HEK293 (cell line): ENCODE results near the gene METTL26.

Experiments
- EGR2 ChIP-seq: fragments of 450-650 bp; formaldehyde crosslinking; IDR thresholded peaks from 2 replicates; pipeline ENCODE4 v1.5.1; 2016; ENCODE audit warnings: low read depth, missing biosample characterization, missing genetic modification characterization
- GFI1B ChIP-seq: fragments of 450-650 bp; formaldehyde crosslinking; IDR thresholded peaks from 2 replicates; pipeline ENCODE4 v1.5.1; 2016; ENCODE audit warnings: missing biosample characterization, missing genetic modification characterization
- GLI4 ChIP-seq: fragments of 450-650 bp; formaldehyde crosslinking; IDR thresholded peaks from 2 replicates; pipeline ENCODE4 v1.5.1; 2016; ENCODE audit warnings: missing biosample characterization, missing genetic modification characterization
- KLF1 ChIP-seq: fragments of 450-650 bp; formaldehyde crosslinking; IDR thresholded peaks from 2 replicates; pipeline ENCODE4 v1.5.1; 2016; ENCODE audit warnings: missing biosample characterization, missing genetic modification characterization
- KLF7 ChIP-seq: fragments of 450-650 bp; formaldehyde crosslinking; IDR thresholded peaks from 2 replicates; pipeline ENCODE4 v1.5.1; 2016; ENCODE audit warnings: missing biosample characterization, missing genetic modification characterization, borderline replicate concordance
- KLF9 ChIP-seq: fragments of 450-650 bp; formaldehyde crosslinking; IDR thresholded peaks from 2 replicates; pipeline ENCODE4 v1.5.1; 2016; ENCODE audit warnings: missing biosample characterization, missing genetic modification characterization, low read depth
- SP2 ChIP-seq: fragments of 450-650 bp; formaldehyde crosslinking; IDR thresholded peaks from 2 replicates; pipeline ENCODE4 v1.5.1; 2016; ENCODE audit warnings: missing biosample characterization, missing genetic modification characterization
- SP7 ChIP-seq: fragments of 450-650 bp; formaldehyde crosslinking; IDR thresholded peaks from 2 replicates; pipeline ENCODE4 v1.5.1; 2016; ENCODE audit warnings: missing biosample characterization, missing genetic modification characterization
- ZBTB21 ChIP-seq: fragments of 450-650 bp; formaldehyde crosslinking; IDR thresholded peaks from 2 replicates; pipeline ENCODE4 v1.5.1; 2017; ENCODE audit warnings: missing biosample characterization, missing genetic modification characterization
- ZIC2 ChIP-seq: fragments of 450-650 bp; formaldehyde crosslinking; IDR thresholded peaks from 2 replicates; pipeline ENCODE4 v1.5.1; 2016; ENCODE audit warnings: missing biosample characterization, missing genetic modification characterization
- ZNF112 ChIP-seq: fragments of 450-650 bp; formaldehyde crosslinking; IDR thresholded peaks from 2 replicates; pipeline ENCODE4 v1.5.0; 2017; ENCODE audit warnings: missing biosample characterization, missing genetic modification characterization
- ZNF121 ChIP-seq: fragments of 450-650 bp; formaldehyde crosslinking; IDR thresholded peaks from 2 replicates; pipeline ENCODE4 v1.5.1; 2016; ENCODE audit warnings: missing biosample characterization, missing genetic modification characterization
- ZNF280D ChIP-seq: fragments of 450-650 bp; formaldehyde crosslinking; IDR thresholded peaks from 2 replicates; pipeline ENCODE4 v1.5.1; 2016; ENCODE audit warnings: missing biosample characterization, missing genetic modification characterization
- ZNF341 ChIP-seq: fragments of 450-650 bp; formaldehyde crosslinking; IDR thresholded peaks from 2 replicates; pipeline ENCODE4; 2016; ENCODE audit warnings: low read depth, missing biosample characterization, missing genetic modification characterization
- ZNF398 ChIP-seq: fragments of 450-650 bp; formaldehyde crosslinking; IDR thresholded peaks from 2 replicates; pipeline ENCODE4 v1.5.1; 2017; ENCODE audit warnings: missing biosample characterization, missing genetic modification characterization
- ZNF654 ChIP-seq: fragments of 450-650 bp; formaldehyde crosslinking; IDR thresholded peaks from 2 replicates; pipeline ENCODE4 v1.5.1; 2016; ENCODE audit warnings: low read depth, missing biosample characterization, missing genetic modification characterization
- ZNF747 ChIP-seq: fragments of 450-650 bp; formaldehyde crosslinking; IDR thresholded peaks from 2 replicates; pipeline ENCODE4 v1.5.1; 2016; ENCODE audit warnings: missing biosample characterization, missing genetic modification characterization
- ZNF843 ChIP-seq: fragments of 450-650 bp; formaldehyde crosslinking; IDR thresholded peaks from 2 replicates; pipeline ENCODE4 v1.5.1; 2016; ENCODE audit warnings: missing biosample characterization, missing genetic modification characterization
- ZSCAN16 ChIP-seq: fragments of 450-650 bp; formaldehyde crosslinking; IDR thresholded peaks from 2 replicates; pipeline ENCODE4 v1.5.1; 2016; ENCODE audit warnings: missing biosample characterization, missing genetic modification characterization
- ZSCAN30 ChIP-seq: fragments of 450-650 bp; IDR thresholded peaks from 2 replicates; pipeline ENCODE4 v1.5.1; 2018; ENCODE audit warnings: missing biosample characterization, mild to moderate bottlenecking, missing genetic modification characterization, moderate library complexity
- TF ChIP-seq, protein P1 (sequence below): fragments of 450-650 bp; formaldehyde crosslinking; IDR thresholded peaks from 2 replicates; pipeline ENCODE4 v1.5.1; 2016; ENCODE audit warnings: missing biosample characterization, missing genetic modification characterization
- TF ChIP-seq, protein P2 (sequence below): fragments of 450-650 bp; formaldehyde crosslinking; IDR thresholded peaks from 2 replicates; pipeline ENCODE4 v1.5.1; 2016; ENCODE audit warnings: missing biosample characterization, missing genetic modification characterization
- TF ChIP-seq, protein P3 (sequence below): fragments of 450-650 bp; formaldehyde crosslinking; IDR thresholded peaks from 2 replicates; pipeline ENCODE4 v1.5.1; 2016; ENCODE audit warnings: missing biosample characterization, missing genetic modification characterization, borderline replicate concordance

METTL26 gene

GRCh38 chr16:683396-684070 is 47.4 kb upstream of the METTL26 start (continued):
- 0 out of 2 replicates have a peak, but pooled peaks have one; percentile 51 for TF ChIP-seq KLF7 (tag by site-specific recombination)
- no peak for TF ChIP-seq ZNF112 (tag by site-specific recombination)
- peak; percentile 42; the same call in 1 of the 2 replicates for TF ChIP-seq ZNF843 (tag by site-specific recombination)
- TF ChIP-seq EGR2 (tag by site-specific recombination), result peak; percentile 82; the same call in 1 of the 2 replicates
- peak; percentile 68; the same call in 1 of the 2 replicates for TF ChIP-seq ZSCAN16 (tag by site-specific recombination)
- peak; percentile 70 for TF ChIP-seq ZNF341 (tag by site-specific recombination)
- peak; percentile 81 for TF ChIP-seq KLF1 (tag by site-specific recombination)
- peak; percentile 42; the same call in 1 of the 2 replicates for TF ChIP-seq ZNF398 (tag by site-specific recombination)
- peak; percentile 77 for TF ChIP-seq KLF9 (tag by site-specific recombination)
- no peak for TF ChIP-seq ZBTB21 (tag by site-specific recombination)
- peak; percentile 71; the same call in 1 of the 2 replicates for TF ChIP-seq ZNF121
- no peak for TF ChIP-seq ZNF280D (tag by site-specific recombination)
- TF ChIP-seq ZNF654 (tag by site-specific recombination), result no peak
- no peak; the same call in 1 of the 2 replicates for TF ChIP-seq GLI4 (tag by site-specific recombination)
- TF ChIP-seq, protein P1, sequence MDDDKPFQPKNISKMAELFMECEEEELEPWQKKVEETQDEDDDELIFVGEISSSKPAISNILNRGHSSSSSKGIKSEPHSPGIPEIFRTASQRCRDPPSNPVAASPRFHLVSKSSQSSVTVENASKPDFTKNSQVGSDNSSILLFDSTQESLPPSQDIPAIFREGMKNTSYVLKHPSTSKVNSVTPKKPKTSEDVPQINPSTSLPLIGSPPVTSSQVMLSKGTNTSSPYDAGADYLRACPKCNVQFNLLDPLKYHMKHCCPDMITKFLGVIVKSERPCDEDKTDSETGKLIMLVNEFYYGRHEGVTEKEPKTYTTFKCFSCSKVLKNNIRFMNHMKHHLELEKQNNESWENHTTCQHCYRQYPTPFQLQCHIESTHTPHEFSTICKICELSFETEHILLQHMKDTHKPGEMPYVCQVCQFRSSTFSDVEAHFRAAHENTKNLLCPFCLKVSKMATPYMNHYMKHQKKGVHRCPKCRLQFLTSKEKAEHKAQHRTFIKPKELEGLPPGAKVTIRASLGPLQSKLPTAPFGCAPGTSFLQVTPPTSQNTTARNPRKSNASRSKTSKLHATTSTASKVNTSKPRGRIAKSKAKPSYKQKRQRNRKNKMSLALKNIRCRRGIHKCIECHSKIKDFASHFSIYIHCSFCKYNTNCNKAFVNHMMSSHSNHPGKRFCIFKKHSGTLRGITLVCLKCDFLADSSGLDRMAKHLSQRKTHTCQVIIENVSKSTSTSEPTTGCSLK (tag by site-specific recombination), result no peak
- TF ChIP-seq, protein P2, sequence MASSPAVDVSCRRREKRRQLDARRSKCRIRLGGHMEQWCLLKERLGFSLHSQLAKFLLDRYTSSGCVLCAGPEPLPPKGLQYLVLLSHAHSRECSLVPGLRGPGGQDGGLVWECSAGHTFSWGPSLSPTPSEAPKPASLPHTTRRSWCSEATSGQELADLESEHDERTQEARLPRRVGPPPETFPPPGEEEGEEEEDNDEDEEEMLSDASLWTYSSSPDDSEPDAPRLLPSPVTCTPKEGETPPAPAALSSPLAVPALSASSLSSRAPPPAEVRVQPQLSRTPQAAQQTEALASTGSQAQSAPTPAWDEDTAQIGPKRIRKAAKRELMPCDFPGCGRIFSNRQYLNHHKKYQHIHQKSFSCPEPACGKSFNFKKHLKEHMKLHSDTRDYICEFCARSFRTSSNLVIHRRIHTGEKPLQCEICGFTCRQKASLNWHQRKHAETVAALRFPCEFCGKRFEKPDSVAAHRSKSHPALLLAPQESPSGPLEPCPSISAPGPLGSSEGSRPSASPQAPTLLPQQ (tag by site-specific recombination), result peak; percentile 89
- TF ChIP-seq GFI1B (tag by site-specific recombination), result peak; percentile 4; the same call in 1 of the 2 replicates
- TF ChIP-seq ZIC2, result no peak; the same call in 1 of the 2 replicates
- TF ChIP-seq, protein P3, sequence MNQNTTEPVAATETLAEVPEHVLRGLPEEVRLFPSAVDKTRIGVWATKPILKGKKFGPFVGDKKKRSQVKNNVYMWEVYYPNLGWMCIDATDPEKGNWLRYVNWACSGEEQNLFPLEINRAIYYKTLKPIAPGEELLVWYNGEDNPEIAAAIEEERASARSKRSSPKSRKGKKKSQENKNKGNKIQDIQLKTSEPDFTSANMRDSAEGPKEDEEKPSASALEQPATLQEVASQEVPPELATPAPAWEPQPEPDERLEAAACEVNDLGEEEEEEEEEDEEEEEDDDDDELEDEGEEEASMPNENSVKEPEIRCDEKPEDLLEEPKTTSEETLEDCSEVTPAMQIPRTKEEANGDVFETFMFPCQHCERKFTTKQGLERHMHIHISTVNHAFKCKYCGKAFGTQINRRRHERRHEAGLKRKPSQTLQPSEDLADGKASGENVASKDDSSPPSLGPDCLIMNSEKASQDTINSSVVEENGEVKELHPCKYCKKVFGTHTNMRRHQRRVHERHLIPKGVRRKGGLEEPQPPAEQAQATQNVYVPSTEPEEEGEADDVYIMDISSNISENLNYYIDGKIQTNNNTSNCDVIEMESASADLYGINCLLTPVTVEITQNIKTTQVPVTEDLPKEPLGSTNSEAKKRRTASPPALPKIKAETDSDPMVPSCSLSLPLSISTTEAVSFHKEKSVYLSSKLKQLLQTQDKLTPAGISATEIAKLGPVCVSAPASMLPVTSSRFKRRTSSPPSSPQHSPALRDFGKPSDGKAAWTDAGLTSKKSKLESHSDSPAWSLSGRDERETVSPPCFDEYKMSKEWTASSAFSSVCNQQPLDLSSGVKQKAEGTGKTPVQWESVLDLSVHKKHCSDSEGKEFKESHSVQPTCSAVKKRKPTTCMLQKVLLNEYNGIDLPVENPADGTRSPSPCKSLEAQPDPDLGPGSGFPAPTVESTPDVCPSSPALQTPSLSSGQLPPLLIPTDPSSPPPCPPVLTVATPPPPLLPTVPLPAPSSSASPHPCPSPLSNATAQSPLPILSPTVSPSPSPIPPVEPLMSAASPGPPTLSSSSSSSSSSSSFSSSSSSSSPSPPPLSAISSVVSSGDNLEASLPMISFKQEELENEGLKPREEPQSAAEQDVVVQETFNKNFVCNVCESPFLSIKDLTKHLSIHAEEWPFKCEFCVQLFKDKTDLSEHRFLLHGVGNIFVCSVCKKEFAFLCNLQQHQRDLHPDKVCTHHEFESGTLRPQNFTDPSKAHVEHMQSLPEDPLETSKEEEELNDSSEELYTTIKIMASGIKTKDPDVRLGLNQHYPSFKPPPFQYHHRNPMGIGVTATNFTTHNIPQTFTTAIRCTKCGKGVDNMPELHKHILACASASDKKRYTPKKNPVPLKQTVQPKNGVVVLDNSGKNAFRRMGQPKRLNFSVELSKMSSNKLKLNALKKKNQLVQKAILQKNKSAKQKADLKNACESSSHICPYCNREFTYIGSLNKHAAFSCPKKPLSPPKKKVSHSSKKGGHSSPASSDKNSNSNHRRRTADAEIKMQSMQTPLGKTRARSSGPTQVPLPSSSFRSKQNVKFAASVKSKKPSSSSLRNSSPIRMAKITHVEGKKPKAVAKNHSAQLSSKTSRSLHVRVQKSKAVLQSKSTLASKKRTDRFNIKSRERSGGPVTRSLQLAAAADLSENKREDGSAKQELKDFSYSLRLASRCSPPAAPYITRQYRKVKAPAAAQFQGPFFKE (tag by site-specific recombination), result no peak; the same call in 1 of the 2 replicates
- TF ChIP-seq ZNF747, result no peak
- TF ChIP-seq ZSCAN30 (tag by site-specific recombination), result peak; percentile 24; the same call in 1 of the 2 replicates
- TF ChIP-seq SP2, result peak; percentile 69
- peak; percentile 35; the same call in 1 of the 2 replicates for TF ChIP-seq SP7 (tag by site-specific recombination)
